ENCODE data around the gene RP2. TPM values are rescaled to one million over a fixed set of nuclear protein-coding genes. Genes with fewer than 3 reads are reported as not detected.

Gene RP2
- total RNA-seq, 1 donor from 2014 or later = 6.6 TPM

DNA sequence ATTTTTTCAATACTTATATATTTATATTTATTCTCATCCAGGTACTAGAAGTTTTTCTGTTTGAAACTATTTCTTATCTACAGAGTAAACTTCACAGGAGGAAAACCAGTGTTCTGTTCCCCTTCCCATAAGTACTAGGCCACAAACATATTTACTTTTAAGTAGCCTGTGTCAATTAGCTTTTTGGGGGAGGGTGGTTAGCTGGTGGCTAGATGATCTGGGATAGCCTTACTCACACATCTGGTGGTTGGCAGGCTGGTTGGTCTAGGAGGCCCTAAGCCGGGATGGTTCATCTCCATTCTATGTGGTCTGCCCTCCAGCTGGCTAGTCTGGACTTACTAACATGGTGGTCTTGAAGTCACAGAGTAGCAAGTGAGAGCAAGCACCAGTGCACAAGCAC, 81.6 kb downstream of the RP2 start:
- H3K4me3 ChIP-seq = no peak overlapping the region

DNA sequence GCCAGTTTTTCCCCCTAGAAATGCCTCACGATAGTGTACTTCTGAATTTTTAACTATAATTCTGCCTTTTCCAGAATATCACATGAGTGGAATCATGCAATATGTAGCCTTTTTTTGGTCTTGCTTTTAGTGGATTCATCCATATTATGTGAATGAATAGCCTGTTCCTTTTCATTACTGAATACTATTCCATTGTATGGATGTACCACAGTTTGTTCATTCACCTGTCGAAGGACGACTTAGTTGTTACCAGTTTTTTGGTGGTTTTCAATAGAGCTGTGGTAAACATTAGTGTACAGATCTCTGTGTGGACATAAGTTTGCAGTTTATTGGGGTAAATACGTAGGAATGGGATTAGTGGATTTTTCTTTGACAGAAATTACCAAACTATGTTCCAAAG, 83.4 kb downstream of the RP2 start:
- Histone ChIP-seq H3K9me3 (peaks cover 0 to 4% of the 10 kb centered on the region in 2 donors), H3K4me1 (no peaks in the 10 kb centered on the region), H3K36me3 (no peaks in the 10 kb centered on the region), H3K27me3 (no peaks in the 10 kb centered on the region), H3K4me3 (no peak overlapping the region), H3K27ac (no peak overlapping the region)
- TF ChIP-seq, protein P1, sequence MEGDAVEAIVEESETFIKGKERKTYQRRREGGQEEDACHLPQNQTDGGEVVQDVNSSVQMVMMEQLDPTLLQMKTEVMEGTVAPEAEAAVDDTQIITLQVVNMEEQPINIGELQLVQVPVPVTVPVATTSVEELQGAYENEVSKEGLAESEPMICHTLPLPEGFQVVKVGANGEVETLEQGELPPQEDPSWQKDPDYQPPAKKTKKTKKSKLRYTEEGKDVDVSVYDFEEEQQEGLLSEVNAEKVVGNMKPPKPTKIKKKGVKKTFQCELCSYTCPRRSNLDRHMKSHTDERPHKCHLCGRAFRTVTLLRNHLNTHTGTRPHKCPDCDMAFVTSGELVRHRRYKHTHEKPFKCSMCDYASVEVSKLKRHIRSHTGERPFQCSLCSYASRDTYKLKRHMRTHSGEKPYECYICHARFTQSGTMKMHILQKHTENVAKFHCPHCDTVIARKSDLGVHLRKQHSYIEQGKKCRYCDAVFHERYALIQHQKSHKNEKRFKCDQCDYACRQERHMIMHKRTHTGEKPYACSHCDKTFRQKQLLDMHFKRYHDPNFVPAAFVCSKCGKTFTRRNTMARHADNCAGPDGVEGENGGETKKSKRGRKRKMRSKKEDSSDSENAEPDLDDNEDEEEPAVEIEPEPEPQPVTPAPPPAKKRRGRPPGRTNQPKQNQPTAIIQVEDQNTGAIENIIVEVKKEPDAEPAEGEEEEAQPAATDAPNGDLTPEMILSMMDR (IDR thresholded peaks at IDR 0.05) = no peak
- DNase-seq (ENCODE audit: low spot score in 2 of 2) = no peak
- intact Hi-C loops (cut with DNase I) = no loop called here

More for the DNA sequence above, 81.6 kb downstream of the RP2 start:
- intact Hi-C loops (cut with DNase I) = no loop called here
- DNase-seq (ENCODE audit: low spot score in 2 of 2) = no peak
- no peaks in the 10 kb centered on the region for H3K27me3 ChIP-seq
- no peak overlapping the region for H3K27ac ChIP-seq
- TF ChIP-seq, protein P1 (IDR thresholded peaks at IDR 0.05) = no peak
- H3K36me3 ChIP-seq = no peaks in the 10 kb centered on the region
- peaks cover 0 to 4% of the 10 kb centered on the region in 2 donors for H3K9me3 ChIP-seq
- H3K4me1 ChIP-seq = peaks cover 0 to 2% of the 10 kb centered on the region in 2 donors

GRCh38 chrX:46922611-46923010, 85.8 kb downstream of the RP2 start:
- intact Hi-C loops (cut with DNase I) = no loop called here
- H3K4me3 ChIP-seq = no peak overlapping the region

DNA sequence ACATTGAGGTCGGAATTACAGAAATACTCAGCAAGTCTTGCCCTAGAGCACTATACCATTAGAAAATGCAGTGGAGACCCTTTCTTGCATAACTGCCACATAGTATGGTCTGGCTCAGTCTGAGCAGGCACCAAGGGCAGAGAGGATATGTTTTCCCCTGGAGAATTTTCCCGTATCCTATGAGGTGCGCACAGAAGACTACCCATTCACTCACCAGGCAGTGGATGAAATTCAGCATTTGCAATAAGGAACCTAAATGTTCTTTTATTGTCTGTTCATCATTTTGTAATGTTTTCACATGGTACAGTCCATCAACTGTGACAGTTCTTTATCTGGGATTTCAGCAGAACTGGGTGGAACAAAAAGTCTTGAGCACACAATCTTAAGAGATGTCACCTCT, 90.9 kb downstream of the RP2 start:
- TF ChIP-seq, protein P1 (IDR thresholded peaks at IDR 0.05) = no peak
- H3K36me3 ChIP-seq = no peaks in the 10 kb centered on the region
- no peak overlapping the region for H3K4me3 ChIP-seq
- H3K27ac ChIP-seq = no peak overlapping the region
- DNase-seq (ENCODE audit: low spot score in 2 of 2) = no peak
- intact Hi-C loops (cut with DNase I) = no loop called here
- no peaks in the 10 kb centered on the region for H3K9me3 ChIP-seq
- H3K27me3 ChIP-seq = no peaks in the 10 kb centered on the region
- H3K4me1 ChIP-seq = no peaks in the 10 kb centered on the region

More at GRCh38 chrX:46922611-46923010, 85.8 kb downstream of the RP2 start:
- no peaks in the 10 kb centered on the region for H3K27me3 ChIP-seq
- no peak for DNase-seq (ENCODE audit: low spot score in 2 of 2)
- no peaks in the 10 kb centered on the region for H3K4me1 ChIP-seq
- no peaks in the 10 kb centered on the region for H3K36me3 ChIP-seq
- H3K9me3 ChIP-seq = peaks cover 0 to 4% of the 10 kb centered on the region in 2 donors
- TF ChIP-seq, protein P1 (IDR thresholded peaks at IDR 0.05) = no peak
- H3K27ac ChIP-seq = no peak overlapping the region

- H3K4me1 ChIP-seq = no peaks in the 10 kb centered on the region
- no peak for DNase-seq (ENCODE audit: low spot score in 2 of 2)
- no peaks in the 10 kb centered on the region for H3K36me3 ChIP-seq
- no peak overlapping the region for H3K27ac ChIP-seq
- intact Hi-C loops (cut with DNase I) = no loop called here
- TF ChIP-seq, protein P1 (IDR thresholded peaks at IDR 0.05) = no peak
- H3K27me3 ChIP-seq = no peaks in the 10 kb centered on the region
- no peaks in the 10 kb centered on the region for H3K9me3 ChIP-seq
- no peak overlapping the region for H3K4me3 ChIP-seq
These were observed 92.8 kb downstream of the RP2 start for GRCh38 chrX:46929439-46930261.

Other genes with a start within 250 kb of the RP2 start
- 5.5 TPM for gene SLC9A7, start 77.9 kb upstream of the RP2 start, total RNA-seq
- gene JADE3, start 75.4 kb downstream of the RP2 start, total RNA-seq = 1.8 TPM
- gene RGN, start 241.4 kb downstream of the RP2 start, total RNA-seq = 1.5 TPM